ENCODE measurements around the gene NFKBIE.

NFKBIE gene

GRCh38 chr6:44268095-44268628, 2.8 kb upstream of the NFKBIE start:
- no peak overlapping the region for H3K27ac ChIP-seq (ENCODE audit: poor library complexity, severe bottlenecking)
- peaks cover 14% of the 10 kb centered on the region for H3K4me1 ChIP-seq (ENCODE audit: insufficient read depth, poor library complexity, severe bottlenecking)
- peak; percentile 92 for TF ChIP-seq CTCF (IDR thresholded peaks at IDR 0.05; ENCODE audit: poor library complexity, severe bottlenecking)
- DNase-seq (ENCODE audit: low spot score) (no peak), ATAC-seq (ENCODE audit: low read depth) (peak; percentile 21; the same call in 1 of the 3 replicates)
- peaks cover 25% of the 10 kb centered on the region for H3K27me3 ChIP-seq (ENCODE audit: insufficient read depth, poor library complexity, severe bottlenecking)
- no peaks in the 10 kb centered on the region for H3K36me3 ChIP-seq (ENCODE audit: low read depth)
- H3K9me3 ChIP-seq (ENCODE audit: severe bottlenecking), result no peaks in the 10 kb centered on the region
- H3K4me3 ChIP-seq (ENCODE audit: severe bottlenecking), result no peak overlapping the region

GRCh38 chr6:44267252-44267651, 1.9 kb upstream of the NFKBIE start:
- peaks cover 18% of the 10 kb centered on the region for H3K4me1 ChIP-seq (ENCODE audit: insufficient read depth, poor library complexity, severe bottlenecking)

GRCh38 chr6:44266347-44266746, 996 bp upstream of the NFKBIE start:
- peaks cover 11% of the 10 kb centered on the region for H3K27me3 ChIP-seq (ENCODE audit: insufficient read depth, poor library complexity, severe bottlenecking)
- no peak for TF ChIP-seq CTCF (IDR thresholded peaks at IDR 0.05; ENCODE audit: poor library complexity, severe bottlenecking)
- no peaks in the 10 kb centered on the region for H3K36me3 ChIP-seq (ENCODE audit: low read depth)
- no peaks in the 10 kb centered on the region for H3K9me3 ChIP-seq (ENCODE audit: severe bottlenecking)
- H3K4me1 ChIP-seq (ENCODE audit: insufficient read depth, poor library complexity, severe bottlenecking), result peaks cover 18% of the 10 kb centered on the region
- ATAC-seq (ENCODE audit: low read depth), result no peak
- H3K27ac ChIP-seq (ENCODE audit: poor library complexity, severe bottlenecking), result no peak overlapping the region
- no peak for DNase-seq (ENCODE audit: low spot score)
- H3K4me3 ChIP-seq (ENCODE audit: severe bottlenecking), result no peak overlapping the region

More at GRCh38 chr6:44267252-44267651, 1.9 kb upstream of the NFKBIE start:
- ATAC-seq (ENCODE audit: low read depth) (no peak), DNase-seq (ENCODE audit: low spot score) (no peak)
- H3K4me3 ChIP-seq (ENCODE audit: severe bottlenecking), result no peak overlapping the region
- H3K9me3 ChIP-seq (ENCODE audit: severe bottlenecking), result no peaks in the 10 kb centered on the region
- H3K27ac ChIP-seq (ENCODE audit: poor library complexity, severe bottlenecking), result no peak overlapping the region
- no peaks in the 10 kb centered on the region for H3K36me3 ChIP-seq (ENCODE audit: low read depth)
- TF ChIP-seq CTCF (IDR thresholded peaks at IDR 0.05; ENCODE audit: poor library complexity, severe bottlenecking), result no peak
- peaks cover 20% of the 10 kb centered on the region for H3K27me3 ChIP-seq (ENCODE audit: insufficient read depth, poor library complexity, severe bottlenecking)

GRCh38 chr6:44265722-44266233, 427 bp upstream of the NFKBIE start:
- peaks cover 18% of the 10 kb centered on the region for H3K4me1 ChIP-seq (ENCODE audit: insufficient read depth, poor library complexity, severe bottlenecking)
- peaks cover 9% of the 10 kb centered on the region for H3K27me3 ChIP-seq (ENCODE audit: insufficient read depth, poor library complexity, severe bottlenecking)
- H3K4me3 ChIP-seq (ENCODE audit: severe bottlenecking), result peak overlapping the region; percentile 69
- no peaks in the 10 kb centered on the region for H3K36me3 ChIP-seq (ENCODE audit: low read depth)
- ATAC-seq (ENCODE audit: low read depth) (no peak), DNase-seq (ENCODE audit: low spot score) (no peak)
- no peaks in the 10 kb centered on the region for H3K9me3 ChIP-seq (ENCODE audit: severe bottlenecking)
- TF ChIP-seq CTCF (IDR thresholded peaks at IDR 0.05; ENCODE audit: poor library complexity, severe bottlenecking), result no peak
- no peak overlapping the region for H3K27ac ChIP-seq (ENCODE audit: poor library complexity, severe bottlenecking)
